Esophagus muscularis mucosa (tissue), 4 donors: ENCODE measurements around the gene NHEJ1. TPM values are rescaled to one million over a fixed set of nuclear protein-coding genes. Genes with fewer than 3 reads are reported as not detected.

ENCODE experiments used
- DNase-seq: peaks from one replicate; pipeline ENCODE4 v3.0.0-alpha.2; 2017; ENCODE audit errors: extremely low spot score
- H3K27ac ChIP-seq, 4 donors: fragments of 200-600 bp; sonication (generic); replicated peaks in 1 of 4; 1 replicate in 3 of 4; 2 replicates in 1 of 4; pipeline ENCODE4 v1.5.1; 2016 to 2019; ENCODE audit warnings: mild to moderate bottlenecking in 1 of 4
- H3K27me3 ChIP-seq, 4 donors: fragments of 200-600 bp; sonication (generic); one replicate each; pipeline versions ENCODE4 v1.5.1 to v1.6.0; 2016 to 2019
- H3K36me3 ChIP-seq, 4 donors: fragments of 200-600 bp; sonication (generic); one replicate each; pipeline ENCODE4 v1.5.1; 2016 to 2019
- H3K4me1 ChIP-seq, 4 donors: fragments of 200-600 bp; sonication (generic); one replicate each; pipeline ENCODE4 v1.5.1; 2016 to 2019
- H3K4me3 ChIP-seq, 4 donors: fragments of 200-600 bp; sonication (generic); 1 replicate in 2 of 4; 2 replicates in 2 of 4; pipeline ENCODE4 v1.5.1; 2016 to 2019; ENCODE audit warnings: mild to moderate bottlenecking in 4 of 4, moderate library complexity in 1 of 4
- H3K9me3 ChIP-seq, 4 donors: fragments of 200-600 bp; sonication (generic); 1 replicate in 3 of 4; 2 replicates in 1 of 4; pipeline ENCODE4 v1.5.1; 2016 to 2019
- CTCF ChIP-seq, 3 experiments: fragments of 200-600 bp in 2 of 3; fragments of 450-650 bp in 1 of 3; sonication (generic) in 2 of 3; IDR thresholded peaks; one replicate each; pipeline ENCODE4 v1.5.1; 2017 to 2019; ENCODE audit warnings: antibody characterized with exemption in 3 of 3, mild to moderate bottlenecking in 2 of 3, moderate library complexity in 1 of 3
- EP300 ChIP-seq: sonication (generic); formaldehyde crosslinking; IDR thresholded peaks from one replicate; pipeline ENCODE4 v1.6.1; 2017; ENCODE audit warnings: antibody characterized with exemption
- POLR2A ChIP-seq: fragments of 450-650 bp; IDR thresholded peaks from one replicate; pipeline ENCODE4 v1.6.1; 2017; ENCODE audit warnings: antibody characterized with exemption, moderate library complexity, mild to moderate bottlenecking, low read depth
- POLR2AphosphoS5 ChIP-seq, 2 donors: sonication (generic); formaldehyde crosslinking; IDR thresholded peaks; one replicate each; pipeline ENCODE4 v1.6.1; 2017; ENCODE audit warnings: antibody characterized with exemption in 2 of 2
- WGBS: methylation state at CpG from one replicate; pipeline ENCODE4 v1.1.5; 2018; 5-methylcytosine and 5-hydroxymethylcytosine counted together
- intact Hi-C: fragments of 100-400 bp; cut with DNase I; formaldehyde crosslinking; loops from one replicate; pipeline ENCODE4 v1.15.1; 2023
- total RNA-seq, 4 donors: library from RNA; depleted of rRNA; stranded (reverse); fragments of >200 nt; gene quantifications; one replicate each; pipeline versions ENCODE4 v1.1.0 to v1.2.1, GENCODE V29; 2016

NHEJ1 gene
- 10 to 100 TPM; 15.1 to 24.4 (median 17.8) TPM for total RNA-seq

- peak in 2 of 3 experiments; percentile 99 for TF ChIP-seq CTCF (IDR thresholded peaks at IDR 0.05)
- peak; percentile 60 to 88 for TF ChIP-seq POLR2AphosphoS5 (IDR thresholded peaks at IDR 0.05)
- TF ChIP-seq POLR2A = peak; percentile 4
- TF ChIP-seq EP300 = no peak
- Histone ChIP-seq H3K4me3 (peak within 1 kb of the TSS; percentile 74 to 92 (median 82)), H3K9me3 (no peaks in the 10 kb centered on the region), H3K27me3 (no peaks in the 10 kb centered on the region), H3K4me1 (peaks cover 9 to 15% (median 14%) of the 10 kb centered on the region in 4 donors), H3K36me3 (peaks cover 12 to 27% (median 20%) of the 10 kb centered on the region in 4 donors), H3K27ac (peak within 1 kb of the TSS; percentile 93 to 97 (median 94))
- under 1% methylated on average over 28 of the region's 70 CpGs for WGBS
- intact Hi-C loops = loop anchor here (1.0 to 5.0 kb wide), 2 partner anchors 47 to 136 kb away; partner anchors contain the start of gene ZFAND2B
- DNase-seq = peak; percentile 99
Measured at GRCh38 chr2:219160186-219161017, at the start of gene NHEJ1. Gene NHEJ1 (minus strand): TSS chr2:219160815. CDS start chr2:219158362, 2,453 bp downstream.

- H3K4me1 ChIP-seq = peaks cover 17 to 24% (median 23%) of the 10 kb centered on the region in 4 donors
- intact Hi-C loops = loop anchor here (5.0 kb wide), 1 partner anchor 47 kb away; the partner anchor contains the start of gene NHEJ1
- H3K27ac ChIP-seq = peak overlapping the region in 1 of 4 donors; percentile 94
- H3K27me3 ChIP-seq = peaks cover 0 to 2% (median 0%) of the 10 kb centered on the region in 4 donors
- DNase-seq = peak; percentile 66
- no peak for TF ChIP-seq EP300
- no peak for TF ChIP-seq CTCF (IDR thresholded peaks at IDR 0.05)
- no peak for TF ChIP-seq POLR2A
- TF ChIP-seq POLR2AphosphoS5 (IDR thresholded peaks at IDR 0.05) = no peak
- WGBS = 80% methylated on average over 16 of the region's 18 CpGs
- no peak overlapping the region for H3K4me3 ChIP-seq
- H3K36me3 ChIP-seq = peaks cover 13 to 65% (median 61%) of the 10 kb centered on the region in 4 donors
- H3K9me3 ChIP-seq = no peaks in the 10 kb centered on the region
Measured at GRCh38 chr2:219209236-219210195, 48.9 kb upstream of the NHEJ1 start.

GRCh38 chr2:219207884-219208740 is 47.5 kb upstream of the NHEJ1 start:
- DNase-seq = peak; percentile 87
- Histone ChIP-seq H3K36me3 (peaks cover 4 to 51% (median 47%) of the 10 kb centered on the region in 4 donors), H3K4me1 (peaks cover 17 to 24% (median 23%) of the 10 kb centered on the region in 4 donors), H3K27ac (peak overlapping the region; percentile 90 to 99 (median 96)), H3K9me3 (no peaks in the 10 kb centered on the region), H3K27me3 (peaks cover 0 to 2% (median 0%) of the 10 kb centered on the region in 4 donors), H3K4me3 (peak overlapping the region in 3 of 4 donors; percentile 76 to 97 (median 81))
- intact Hi-C loops = loop anchor here (2.0 to 5.0 kb wide), 2 partner anchors 29 to 46 kb away; partner anchors contain the start of genes NHEJ1 and RETREG2
- 58% methylated on average over 17 of the region's 17 CpGs for WGBS
- TF ChIP-seq CTCF (IDR thresholded peaks at IDR 0.05) = no peak
- TF ChIP-seq POLR2A = no peak
- TF ChIP-seq EP300 = no peak
- no peak for TF ChIP-seq POLR2AphosphoS5 (IDR thresholded peaks at IDR 0.05)
